GM13977 (cell line): ENCODE data around the gene ERBB4.
"Not testable (repeated sequence)": the region's sequence is repeated elsewhere in the genome, so short reads cannot be mapped to it uniquely, and the experiment has no call there.

ENCODE experiments used
- DNase-seq: peaks from one replicate; pipeline ENCODE4 v3.0.0; 2012; ENCODE audit warnings: low spot score
- in situ Hi-C: fragments of 300-500 bp; cut with MboI; formaldehyde crosslinking; loops from one replicate; pipeline ENCODE4 v1.12.0; 2022; ENCODE audit warnings: low sequenced_read_pairs, low pct_unique_long_range_greater_than_20kb, mixed read lengths, inconsistent platforms; ENCODE audit not compliant: unreplicated experiment
- TF ChIP-seq, protein P1 (sequence below): IDR thresholded peaks from 2 replicates; pipeline ENCODE4 v1.5.1; 2012; ENCODE audit warnings: mild to moderate bottlenecking, control low read depth; ENCODE audit not compliant: insufficient read depth; ENCODE audit errors: extremely low read depth, missing control alignments

Gene ERBB4

DNA sequence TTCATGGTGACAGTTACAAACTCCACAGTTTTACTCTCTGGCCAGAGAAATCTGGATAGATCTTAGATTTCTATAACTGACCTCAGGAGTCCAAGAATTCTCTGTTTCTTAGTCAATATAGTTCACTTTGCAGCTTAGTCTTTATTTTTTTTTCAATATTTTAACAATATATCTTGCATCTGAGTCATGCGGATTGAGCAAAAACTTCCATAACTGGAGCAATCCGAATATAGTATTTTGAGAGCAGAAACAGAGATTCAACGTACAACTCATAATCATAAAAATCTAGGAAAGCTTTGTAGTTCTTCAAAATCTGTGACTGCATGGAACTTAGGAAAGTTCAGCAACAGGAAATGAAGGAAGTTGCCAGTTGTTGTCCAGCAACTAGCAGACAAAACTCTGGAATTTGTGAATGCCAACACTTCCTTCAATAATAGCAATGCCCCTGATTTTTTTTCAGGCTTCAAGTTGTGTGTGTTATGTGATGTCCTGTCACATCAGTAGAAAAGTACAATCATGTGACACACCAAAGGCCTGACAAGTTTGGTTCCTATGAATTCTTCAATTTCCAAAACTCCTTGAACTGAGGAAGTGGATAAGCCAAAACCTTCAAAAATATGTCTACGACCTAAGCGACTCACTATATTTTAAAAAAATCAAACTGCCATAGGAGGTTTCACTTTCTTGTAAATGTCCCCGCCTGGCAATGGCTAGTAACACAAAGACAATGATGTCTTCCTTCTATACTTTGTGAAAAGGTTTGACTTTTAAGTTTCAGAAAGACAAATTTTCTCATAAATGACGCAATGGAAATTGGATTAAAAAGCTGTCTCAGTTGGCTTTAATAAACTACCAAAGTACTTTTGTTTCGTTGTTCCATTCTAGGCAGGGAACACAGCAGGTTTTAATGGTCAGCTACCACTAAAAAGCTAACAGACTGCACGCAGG lies 510.6 kb downstream of the ERBB4 start:
- DNase-seq: no peak
- TF ChIP-seq, protein P1, sequence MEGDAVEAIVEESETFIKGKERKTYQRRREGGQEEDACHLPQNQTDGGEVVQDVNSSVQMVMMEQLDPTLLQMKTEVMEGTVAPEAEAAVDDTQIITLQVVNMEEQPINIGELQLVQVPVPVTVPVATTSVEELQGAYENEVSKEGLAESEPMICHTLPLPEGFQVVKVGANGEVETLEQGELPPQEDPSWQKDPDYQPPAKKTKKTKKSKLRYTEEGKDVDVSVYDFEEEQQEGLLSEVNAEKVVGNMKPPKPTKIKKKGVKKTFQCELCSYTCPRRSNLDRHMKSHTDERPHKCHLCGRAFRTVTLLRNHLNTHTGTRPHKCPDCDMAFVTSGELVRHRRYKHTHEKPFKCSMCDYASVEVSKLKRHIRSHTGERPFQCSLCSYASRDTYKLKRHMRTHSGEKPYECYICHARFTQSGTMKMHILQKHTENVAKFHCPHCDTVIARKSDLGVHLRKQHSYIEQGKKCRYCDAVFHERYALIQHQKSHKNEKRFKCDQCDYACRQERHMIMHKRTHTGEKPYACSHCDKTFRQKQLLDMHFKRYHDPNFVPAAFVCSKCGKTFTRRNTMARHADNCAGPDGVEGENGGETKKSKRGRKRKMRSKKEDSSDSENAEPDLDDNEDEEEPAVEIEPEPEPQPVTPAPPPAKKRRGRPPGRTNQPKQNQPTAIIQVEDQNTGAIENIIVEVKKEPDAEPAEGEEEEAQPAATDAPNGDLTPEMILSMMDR: no peak
- in situ Hi-C loops: no loop called here

DNA sequence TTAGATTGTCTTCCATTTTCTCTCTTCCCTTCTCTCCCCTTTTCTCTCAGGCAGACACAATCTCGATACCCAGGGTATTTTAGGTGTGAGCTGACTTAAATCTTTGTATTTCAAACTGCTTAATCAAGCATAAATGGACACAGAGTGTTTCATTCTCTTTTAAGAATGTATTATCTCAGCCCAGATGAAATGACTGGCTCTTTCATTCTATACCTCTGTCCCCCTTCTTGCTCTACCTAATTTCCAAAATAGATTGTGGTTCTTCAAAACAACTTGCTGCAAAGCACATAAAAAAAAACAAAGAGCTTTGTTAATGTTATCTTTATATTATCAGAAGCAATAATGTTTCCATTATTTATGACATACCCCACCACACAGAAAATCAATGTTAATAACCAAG lies 514.6 kb downstream of the ERBB4 start:
- no peak for DNase-seq
- in situ Hi-C loops: no loop called here

DNA sequence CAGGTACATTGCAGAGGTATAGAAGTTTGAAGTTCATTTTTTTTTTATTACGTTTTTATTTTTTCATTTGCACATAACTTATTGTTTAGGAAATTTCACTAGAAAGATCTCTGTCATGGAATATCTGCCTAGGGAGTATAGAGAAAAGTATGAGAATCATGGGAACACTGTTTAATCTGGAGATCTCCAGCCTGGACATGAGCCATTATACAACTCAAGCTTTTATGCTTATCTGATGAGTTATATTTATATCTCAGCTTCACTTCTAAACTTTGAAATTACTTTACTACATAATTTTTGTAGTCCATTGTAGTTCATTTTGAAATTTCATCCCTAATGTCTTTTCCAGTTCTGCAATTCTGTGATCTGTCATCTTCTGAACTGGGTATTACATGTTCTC lies 515.6 kb downstream of the ERBB4 start:
- in situ Hi-C loops: no loop called here
- TF ChIP-seq, protein P1: no peak
- no peak for DNase-seq

More for the DNA sequence above, 514.6 kb downstream of the ERBB4 start:
- TF ChIP-seq, protein P1: no peak

DNA sequence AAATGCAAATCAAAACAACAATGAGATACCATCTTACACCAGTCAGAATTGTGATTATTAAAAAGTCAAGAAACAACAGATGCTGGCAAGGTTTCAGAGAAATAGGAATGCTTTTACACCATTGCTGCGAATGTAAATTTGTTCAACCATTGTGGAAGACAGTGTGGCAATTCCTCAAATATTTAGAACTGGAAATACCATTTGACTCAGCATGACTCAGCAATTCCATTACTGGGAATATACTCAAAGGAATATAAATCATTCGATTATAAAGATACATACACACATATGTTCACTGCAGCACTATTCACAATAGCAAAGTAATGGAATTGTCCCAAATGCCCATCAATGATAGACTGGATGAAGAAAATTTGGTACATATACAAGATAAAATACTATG lies 516.7 kb downstream of the ERBB4 start:
- no peak for DNase-seq
- in situ Hi-C loops: no loop called here
- TF ChIP-seq, protein P1: no peak

DNA sequence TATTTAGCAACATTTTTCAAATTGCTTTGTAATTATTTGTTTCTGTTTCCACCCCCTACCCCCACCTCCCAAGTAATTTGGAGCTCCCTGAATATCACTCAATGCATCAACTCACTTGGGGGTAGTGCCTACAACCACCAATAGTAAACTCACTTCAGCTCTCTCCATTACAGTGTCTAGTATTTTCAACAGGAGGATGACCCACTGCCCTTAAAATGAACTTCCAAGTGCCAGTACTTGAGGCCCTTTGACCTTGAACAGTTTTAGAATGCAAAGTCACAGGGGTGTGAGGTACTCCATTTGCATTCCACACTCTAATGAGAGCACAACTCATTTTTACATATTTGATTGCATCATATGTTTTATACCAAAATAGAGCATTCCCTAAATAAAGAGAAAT lies 523.0 kb downstream of the ERBB4 start:
- TF ChIP-seq, protein P1: no peak
- in situ Hi-C loops: no loop called here
- no peak for DNase-seq

DNA sequence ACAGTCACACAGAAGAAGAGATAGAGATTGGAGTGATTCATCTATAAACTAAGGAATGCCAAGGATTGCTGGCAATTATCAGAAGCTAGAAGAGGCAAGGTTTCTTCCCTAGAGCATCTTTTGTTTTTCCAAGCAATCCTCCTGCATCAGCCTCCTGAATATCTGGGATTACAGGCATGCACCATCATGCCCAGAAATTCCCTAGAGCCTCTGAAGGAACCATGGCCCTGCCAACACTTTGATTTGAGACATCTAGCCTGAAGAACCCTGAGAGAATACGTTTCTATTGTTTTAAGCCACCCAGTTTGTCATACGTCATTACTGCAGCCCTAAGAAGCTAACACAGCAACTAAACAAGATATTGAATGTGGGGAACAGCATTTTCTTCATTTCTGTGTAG lies 525.0 kb downstream of the ERBB4 start:
- in situ Hi-C loops: no loop called here
- TF ChIP-seq, protein P1: no peak
- no peak for DNase-seq

DNA sequence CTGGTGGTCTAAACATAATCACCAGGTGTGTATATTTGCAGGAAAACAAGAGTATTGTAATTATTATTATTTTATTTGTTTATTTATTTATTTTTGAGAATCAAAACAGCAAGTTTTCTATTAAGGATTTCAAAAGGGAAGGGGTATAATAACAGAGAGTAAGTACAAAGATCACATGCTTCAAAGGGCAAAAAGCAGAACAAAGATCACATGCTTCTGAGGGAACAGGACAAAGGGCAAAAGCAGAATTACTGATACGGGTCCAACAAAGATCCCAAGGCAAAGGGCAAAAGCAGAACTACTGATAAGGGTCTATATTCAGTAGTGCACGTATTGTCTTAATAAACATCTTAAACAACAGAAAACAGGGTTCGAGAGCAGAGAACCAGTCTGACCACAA lies 528.3 kb downstream of the ERBB4 start:
- DNase-seq, in situ Hi-C loops: not testable (repeated sequence)
